Mammary epithelial cell (primary cell): ENCODE measurements around the gene CST9L.

Experiments
- EZH2 ChIP-seq: IDR thresholded peaks from 2 replicates; pipeline ENCODE4 v1.6.1; 2012; ENCODE audit warnings: low read length, inconsistent platforms, borderline replicate concordance
- TF ChIP-seq, protein P1 (sequence below), 2 donors: IDR thresholded peaks in 1 of 2; conservative IDR thresholded peaks in 1 of 2; 2 replicates each; pipeline ENCODE4 v1.5.1; 2011 to 2012; ENCODE audit warnings: inconsistent platforms in 2 of 2, low read length in 2 of 2, mild to moderate bottlenecking in 2 of 2, control low read depth in 1 of 2, low read depth in 1 of 2; ENCODE audit not compliant: insufficient read depth in 1 of 2; ENCODE audit errors: extremely low read depth in 1 of 2

GRCh38 chr20:23583526-23583925, 15.2 kb upstream of the CST9L start:
- TF ChIP-seq, protein P1, sequence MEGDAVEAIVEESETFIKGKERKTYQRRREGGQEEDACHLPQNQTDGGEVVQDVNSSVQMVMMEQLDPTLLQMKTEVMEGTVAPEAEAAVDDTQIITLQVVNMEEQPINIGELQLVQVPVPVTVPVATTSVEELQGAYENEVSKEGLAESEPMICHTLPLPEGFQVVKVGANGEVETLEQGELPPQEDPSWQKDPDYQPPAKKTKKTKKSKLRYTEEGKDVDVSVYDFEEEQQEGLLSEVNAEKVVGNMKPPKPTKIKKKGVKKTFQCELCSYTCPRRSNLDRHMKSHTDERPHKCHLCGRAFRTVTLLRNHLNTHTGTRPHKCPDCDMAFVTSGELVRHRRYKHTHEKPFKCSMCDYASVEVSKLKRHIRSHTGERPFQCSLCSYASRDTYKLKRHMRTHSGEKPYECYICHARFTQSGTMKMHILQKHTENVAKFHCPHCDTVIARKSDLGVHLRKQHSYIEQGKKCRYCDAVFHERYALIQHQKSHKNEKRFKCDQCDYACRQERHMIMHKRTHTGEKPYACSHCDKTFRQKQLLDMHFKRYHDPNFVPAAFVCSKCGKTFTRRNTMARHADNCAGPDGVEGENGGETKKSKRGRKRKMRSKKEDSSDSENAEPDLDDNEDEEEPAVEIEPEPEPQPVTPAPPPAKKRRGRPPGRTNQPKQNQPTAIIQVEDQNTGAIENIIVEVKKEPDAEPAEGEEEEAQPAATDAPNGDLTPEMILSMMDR (conservative IDR thresholded peaks at IDR 0.05 in 1 of 2, IDR thresholded peaks at IDR 0.05 in 1 of 2; ENCODE audit: extremely low read depth in 1 of 2, insufficient read depth in 1 of 2, low read depth in 1 of 2, low read length in 2 of 2), result no peak
- TF ChIP-seq EZH2, result no peak
